ENCODE data around the gene TRPV4.

Gene TRPV4

DNA sequence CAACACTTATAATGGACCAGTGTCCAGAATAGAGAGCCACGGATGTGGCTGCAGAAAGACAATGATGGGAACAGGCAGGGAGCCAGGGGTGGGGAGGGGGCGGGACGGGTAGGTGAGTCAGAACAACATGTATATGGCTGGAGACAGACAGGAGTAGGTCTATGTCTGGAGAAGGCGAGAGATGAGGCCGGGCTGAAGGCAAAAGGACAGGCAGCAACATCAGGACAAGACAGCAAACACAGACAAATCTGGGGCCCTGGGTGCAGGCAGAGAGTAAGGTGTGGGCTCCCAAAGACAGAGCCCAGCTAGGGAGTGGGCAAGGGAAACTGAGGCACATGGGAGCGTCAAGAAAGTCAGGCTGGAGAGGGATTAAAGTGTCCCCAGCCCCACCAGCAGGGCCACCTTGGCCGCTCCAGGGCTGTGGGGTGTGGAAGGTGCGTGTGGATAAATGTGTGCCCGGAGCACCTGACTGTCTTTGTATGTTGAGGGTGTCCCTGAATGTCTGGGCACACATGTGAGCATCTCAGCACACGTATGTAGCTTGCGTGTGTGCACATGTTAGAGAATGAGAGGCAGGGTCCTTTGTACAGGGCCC is 75.4 kb downstream of the TRPV4 start:
- in situ Hi-C loops (cut with MboI; ENCODE audit: low sequenced_read_pairs, unreplicated experiment), result no loop called here
- no peak for DNase-seq (ENCODE audit: low spot score)
- TF ChIP-seq CTCF (IDR thresholded peaks at IDR 0.05; ENCODE audit: borderline replicate concordance, control extremely low read depth, extremely low read depth, insufficient read depth, missing control alignments), result no peak

GRCh38 chr12:109756457-109756856 is 76.7 kb downstream of the TRPV4 start:
- no peak for TF ChIP-seq CTCF (IDR thresholded peaks at IDR 0.05; ENCODE audit: borderline replicate concordance, control extremely low read depth, extremely low read depth, insufficient read depth, missing control alignments)
- in situ Hi-C loops (cut with MboI; ENCODE audit: low sequenced_read_pairs, unreplicated experiment), result no loop called here
- DNase-seq (ENCODE audit: low spot score), result no peak

DNA sequence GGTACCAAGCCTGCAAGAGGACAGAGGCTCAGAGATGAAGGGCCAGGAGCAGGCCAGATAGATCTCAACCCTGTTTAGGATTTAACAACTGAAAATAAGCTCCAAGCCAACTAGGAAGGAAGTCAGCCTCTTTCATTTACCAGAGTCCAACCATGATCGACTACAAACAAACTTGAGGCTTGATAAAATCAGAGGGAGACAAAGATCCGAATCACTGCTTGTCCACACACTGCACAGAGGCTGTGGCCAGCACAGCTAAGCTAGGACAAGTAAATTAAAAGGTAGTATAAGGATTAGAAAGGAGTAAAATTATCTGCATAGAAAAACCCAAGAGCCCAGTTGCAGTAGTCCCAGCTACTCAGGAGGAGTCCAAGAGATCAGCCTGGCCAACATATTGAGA is 79.2 kb downstream of the TRPV4 start:
- DNase-seq (ENCODE audit: low spot score), result no peak
- TF ChIP-seq CTCF (IDR thresholded peaks at IDR 0.05; ENCODE audit: borderline replicate concordance, control extremely low read depth, extremely low read depth, insufficient read depth, missing control alignments), result no peak
- in situ Hi-C loops (cut with MboI; ENCODE audit: low sequenced_read_pairs, unreplicated experiment), result no loop called here

DNA sequence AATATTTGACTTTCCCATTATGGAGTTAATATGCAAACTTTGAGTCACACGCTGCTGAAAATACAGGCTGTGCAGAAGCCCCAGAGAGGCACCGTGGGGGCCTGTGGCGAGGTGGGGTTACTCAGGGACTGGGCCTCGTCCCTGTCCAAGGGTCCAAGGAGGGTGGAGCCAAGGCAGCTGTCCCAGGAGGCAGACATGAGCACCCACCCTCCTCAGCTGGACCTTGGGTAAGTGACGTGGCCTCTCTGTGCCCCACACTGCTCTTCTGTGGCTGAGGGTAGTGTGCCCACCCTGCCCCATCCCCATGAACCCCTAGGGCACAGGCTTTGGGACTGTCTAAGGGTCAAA is 80.2 kb downstream of the TRPV4 start:
- in situ Hi-C loops (cut with MboI; ENCODE audit: low sequenced_read_pairs, unreplicated experiment), result no loop called here
- DNase-seq (ENCODE audit: low spot score), result no peak
- no peak for TF ChIP-seq CTCF (IDR thresholded peaks at IDR 0.05; ENCODE audit: borderline replicate concordance, control extremely low read depth, extremely low read depth, insufficient read depth, missing control alignments)

- DNase-seq (ENCODE audit: low spot score), result no peak
- no peak for TF ChIP-seq CTCF (IDR thresholded peaks at IDR 0.05; ENCODE audit: borderline replicate concordance, control extremely low read depth, extremely low read depth, insufficient read depth, missing control alignments)
- in situ Hi-C loops (cut with MboI; ENCODE audit: low sequenced_read_pairs, unreplicated experiment), result no loop called here
These were observed 80.8 kb downstream of the TRPV4 start for GRCh38 chr12:109752117-109753053.

DNA sequence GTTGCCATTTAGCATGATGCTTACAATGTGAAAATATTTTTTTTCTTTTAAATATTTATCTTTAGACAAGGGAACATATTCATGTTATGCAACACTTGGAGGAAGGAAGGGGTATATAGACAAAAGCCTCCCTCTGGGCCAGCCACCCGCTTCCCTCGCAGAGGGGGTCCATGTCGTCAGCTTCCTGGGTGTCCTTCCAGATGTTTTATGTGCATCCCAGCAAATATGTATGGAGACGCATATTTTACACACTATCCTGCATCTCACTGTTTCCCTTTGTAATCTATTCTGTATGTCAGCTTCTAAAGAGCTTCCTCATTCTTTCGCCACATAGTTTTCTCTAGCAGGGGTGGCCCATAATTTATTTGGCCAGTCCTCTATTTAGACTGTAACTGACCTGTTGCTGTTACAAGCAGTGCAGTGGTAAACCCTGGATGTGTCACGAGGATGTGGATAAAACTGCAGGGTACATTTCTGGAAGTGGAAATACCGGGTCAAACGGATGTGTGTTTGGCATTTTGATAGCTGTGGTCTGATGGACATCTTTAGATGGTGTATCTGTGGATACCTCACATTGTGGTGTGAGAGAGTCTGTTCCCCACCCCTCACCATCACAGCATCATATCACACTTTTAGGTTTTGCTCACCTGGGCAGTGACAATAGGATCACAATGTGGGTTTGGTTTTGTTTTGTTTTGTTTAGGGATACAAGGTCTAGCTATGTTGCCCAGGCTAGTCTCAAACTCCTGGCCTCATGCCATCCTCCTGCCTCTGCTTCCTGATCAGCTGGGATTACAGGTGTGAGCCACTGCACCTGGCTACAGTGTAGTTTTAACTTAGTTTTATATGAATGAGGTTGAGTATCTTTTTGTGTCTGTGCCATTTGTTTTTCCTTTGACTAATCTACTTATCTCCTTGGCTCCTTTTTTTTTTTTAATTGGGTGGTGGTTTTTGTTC is 87.9 kb downstream of the TRPV4 start:
- TF ChIP-seq CTCF (IDR thresholded peaks at IDR 0.05; ENCODE audit: borderline replicate concordance, control extremely low read depth, extremely low read depth, insufficient read depth, missing control alignments), result no peak
- no peak for DNase-seq (ENCODE audit: low spot score)
- in situ Hi-C loops (cut with MboI; ENCODE audit: low sequenced_read_pairs, unreplicated experiment), result no loop called here

Measured in GM13976 (cell line).